HepG2 (cell line): ENCODE data around the gene PIK3R5. TPM values are rescaled to one million over a fixed set of nuclear protein-coding genes. Genes with fewer than 3 reads are reported as not detected.

Experiments used
- MBD4 ChIP-seq: IDR thresholded peaks from 2 replicates; pipeline ENCODE4 v1.6.1; 2012; ENCODE audit warnings: low read length, inconsistent platforms, borderline replicate concordance
- ZNF441 ChIP-seq: sonication (generic); formaldehyde crosslinking; IDR thresholded peaks from 2 replicates; pipeline ENCODE4 v1.7.0; 2021; ENCODE audit warnings: missing genetic modification reagents, borderline replicate concordance
- polyA plus RNA-seq, 8 experiments: library from polyadenylated mRNA; depleted of rRNA in 3 of 8; stranded (reverse) in 7 of 8; unstranded in 1 of 8; fragments of >200 nt; fragmentation: Illumina TruSeq in 4 of 8; extraction: Trizol in 4 of 8; gene quantifications; 2 replicates each; pipeline versions ENCODE4 v1.2.1 to v1.2.3, GENCODE V29; 2011 to 2016; ENCODE audit warnings: low read depth in 4 of 8, missing spikeins in 1 of 8, mixed read lengths in 1 of 8; ENCODE audit not compliant: insufficient read depth in 1 of 8
- total RNA-seq, 5 experiments: library from RNA; depleted of rRNA; stranded (reverse); fragments of >200 nt; fragmentation: Illumina TruSeq; extraction: Trizol; gene quantifications; 2 replicates each; pipeline ENCODE4 v1.2.3, GENCODE V29; 2016; ENCODE audit warnings: low read depth in 1 of 5
- TF ChIP-seq, protein P1 (sequence below): sonication (generic); formaldehyde crosslinking; IDR thresholded peaks from 2 replicates; pipeline ENCODE4 v1.5.0; 2020; ENCODE audit warnings: mild to moderate bottlenecking, missing genetic modification reagents, borderline replicate concordance
- TF ChIP-seq, protein P2 (sequence below): sonication (generic); formaldehyde crosslinking; IDR thresholded peaks from 2 replicates; pipeline ENCODE4 v1.9.0; 2022; ENCODE audit warnings: missing genetic modification reagents, mild to moderate bottlenecking, borderline replicate concordance

PIK3R5 gene
- total and polyA plus RNA-seq, 2 of the 13 experiments (the other 11 are each of a cell fraction or from before 2014, with no cell fraction given) = not detected

DNA sequence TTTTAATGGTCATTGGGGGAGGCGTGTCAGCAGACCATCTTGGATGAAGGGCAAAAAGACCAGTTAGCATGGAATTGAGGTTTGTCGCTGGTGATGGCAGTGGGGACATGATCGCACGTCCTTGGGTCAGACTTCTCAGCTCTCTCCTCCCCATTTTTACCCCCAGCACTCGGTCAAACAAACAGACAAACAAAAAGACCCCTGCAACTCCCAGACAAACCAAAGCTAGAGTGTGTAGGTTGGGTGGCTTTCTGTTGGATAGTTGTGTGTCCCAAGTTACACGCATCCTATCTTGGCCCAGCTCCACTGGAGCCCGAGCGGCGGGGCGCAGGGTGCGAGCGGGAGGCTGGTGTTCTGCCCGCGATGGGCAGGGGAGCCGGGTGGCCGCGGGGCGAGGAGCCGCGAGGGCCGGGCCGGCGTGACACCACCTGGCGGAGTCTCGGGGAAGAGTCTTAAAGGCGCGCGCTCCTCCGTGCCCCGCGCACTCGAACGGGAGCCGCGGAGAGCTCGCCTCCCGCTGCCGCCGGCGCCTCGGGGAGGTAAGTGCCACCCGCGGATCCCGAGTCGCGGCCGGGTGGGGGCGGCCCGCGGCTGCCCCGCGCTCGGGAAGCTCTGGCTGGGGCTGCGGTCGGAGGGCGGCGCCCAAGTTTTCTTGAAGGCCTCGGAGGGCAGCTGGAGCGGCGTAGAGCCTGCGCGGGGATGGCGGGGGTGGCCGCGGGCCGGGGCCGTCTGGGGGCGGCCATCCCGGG is 37.3 kb upstream of the PIK3R5 start (continued):
- TF ChIP-seq, protein P1, sequence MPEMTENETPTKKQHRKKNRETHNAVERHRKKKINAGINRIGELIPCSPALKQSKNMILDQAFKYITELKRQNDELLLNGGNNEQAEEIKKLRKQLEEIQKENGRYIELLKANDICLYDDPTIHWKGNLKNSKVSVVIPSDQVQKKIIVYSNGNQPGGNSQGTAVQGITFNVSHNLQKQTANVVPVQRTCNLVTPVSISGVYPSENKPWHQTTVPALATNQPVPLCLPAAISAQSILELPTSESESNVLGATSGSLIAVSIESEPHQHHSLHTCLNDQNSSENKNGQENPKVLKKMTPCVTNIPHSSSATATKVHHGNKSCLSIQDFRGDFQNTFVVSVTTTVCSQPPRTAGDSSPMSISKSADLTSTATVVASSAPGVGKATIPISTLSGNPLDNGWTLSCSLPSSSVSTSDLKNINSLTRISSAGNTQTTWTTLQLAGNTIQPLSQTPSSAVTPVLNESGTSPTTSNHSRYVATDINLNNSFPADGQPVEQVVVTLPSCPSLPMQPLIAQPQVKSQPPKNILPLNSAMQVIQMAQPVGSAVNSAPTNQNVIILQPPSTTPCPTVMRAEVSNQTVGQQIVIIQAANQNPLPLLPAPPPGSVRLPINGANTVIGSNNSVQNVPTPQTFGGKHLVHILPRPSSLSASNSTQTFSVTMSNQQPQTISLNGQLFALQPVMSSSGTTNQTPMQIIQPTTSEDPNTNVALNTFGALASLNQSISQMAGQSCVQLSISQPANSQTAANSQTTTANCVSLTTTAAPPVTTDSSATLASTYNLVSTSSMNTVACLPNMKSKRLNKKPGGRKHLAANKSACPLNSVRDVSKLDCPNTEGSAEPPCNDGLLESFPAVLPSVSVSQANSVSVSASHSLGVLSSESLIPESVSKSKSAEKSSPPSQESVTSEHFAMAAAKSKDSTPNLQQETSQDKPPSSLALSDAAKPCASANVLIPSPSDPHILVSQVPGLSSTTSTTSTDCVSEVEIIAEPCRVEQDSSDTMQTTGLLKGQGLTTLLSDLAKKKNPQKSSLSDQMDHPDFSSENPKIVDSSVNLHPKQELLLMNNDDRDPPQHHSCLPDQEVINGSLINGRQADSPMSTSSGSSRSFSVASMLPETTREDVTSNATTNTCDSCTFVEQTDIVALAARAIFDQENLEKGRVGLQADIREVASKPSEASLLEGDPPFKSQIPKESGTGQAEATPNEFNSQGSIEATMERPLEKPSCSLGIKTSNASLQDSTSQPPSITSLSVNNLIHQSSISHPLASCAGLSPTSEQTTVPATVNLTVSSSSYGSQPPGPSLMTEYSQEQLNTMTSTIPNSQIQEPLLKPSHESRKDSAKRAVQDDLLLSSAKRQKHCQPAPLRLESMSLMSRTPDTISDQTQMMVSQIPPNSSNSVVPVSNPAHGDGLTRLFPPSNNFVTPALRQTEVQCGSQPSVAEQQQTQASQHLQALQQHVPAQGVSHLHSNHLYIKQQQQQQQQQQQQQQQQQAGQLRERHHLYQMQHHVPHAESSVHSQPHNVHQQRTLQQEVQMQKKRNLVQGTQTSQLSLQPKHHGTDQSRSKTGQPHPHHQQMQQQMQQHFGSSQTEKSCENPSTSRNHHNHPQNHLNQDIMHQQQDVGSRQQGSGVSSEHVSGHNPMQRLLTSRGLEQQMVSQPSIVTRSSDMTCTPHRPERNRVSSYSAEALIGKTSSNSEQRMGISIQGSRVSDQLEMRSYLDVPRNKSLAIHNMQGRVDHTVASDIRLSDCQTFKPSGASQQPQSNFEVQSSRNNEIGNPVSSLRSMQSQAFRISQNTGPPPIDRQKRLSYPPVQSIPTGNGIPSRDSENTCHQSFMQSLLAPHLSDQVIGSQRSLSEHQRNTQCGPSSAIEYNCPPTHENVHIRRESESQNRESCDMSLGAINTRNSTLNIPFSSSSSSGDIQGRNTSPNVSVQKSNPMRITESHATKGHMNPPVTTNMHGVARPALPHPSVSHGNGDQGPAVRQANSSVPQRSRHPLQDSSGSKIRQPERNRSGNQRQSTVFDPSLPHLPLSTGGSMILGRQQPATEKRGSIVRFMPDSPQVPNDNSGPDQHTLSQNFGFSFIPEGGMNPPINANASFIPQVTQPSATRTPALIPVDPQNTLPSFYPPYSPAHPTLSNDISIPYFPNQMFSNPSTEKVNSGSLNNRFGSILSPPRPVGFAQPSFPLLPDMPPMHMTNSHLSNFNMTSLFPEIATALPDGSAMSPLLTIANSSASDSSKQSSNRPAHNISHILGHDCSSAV (CRISPR knock-in tag) = no peak
- TF ChIP-seq MBD4 (no peak), ZNF441 (no peak)
- TF ChIP-seq, protein P2, sequence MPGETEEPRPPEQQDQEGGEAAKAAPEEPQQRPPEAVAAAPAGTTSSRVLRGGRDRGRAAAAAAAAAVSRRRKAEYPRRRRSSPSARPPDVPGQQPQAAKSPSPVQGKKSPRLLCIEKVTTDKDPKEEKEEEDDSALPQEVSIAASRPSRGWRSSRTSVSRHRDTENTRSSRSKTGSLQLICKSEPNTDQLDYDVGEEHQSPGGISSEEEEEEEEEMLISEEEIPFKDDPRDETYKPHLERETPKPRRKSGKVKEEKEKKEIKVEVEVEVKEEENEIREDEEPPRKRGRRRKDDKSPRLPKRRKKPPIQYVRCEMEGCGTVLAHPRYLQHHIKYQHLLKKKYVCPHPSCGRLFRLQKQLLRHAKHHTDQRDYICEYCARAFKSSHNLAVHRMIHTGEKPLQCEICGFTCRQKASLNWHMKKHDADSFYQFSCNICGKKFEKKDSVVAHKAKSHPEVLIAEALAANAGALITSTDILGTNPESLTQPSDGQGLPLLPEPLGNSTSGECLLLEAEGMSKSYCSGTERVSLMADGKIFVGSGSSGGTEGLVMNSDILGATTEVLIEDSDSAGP (CRISPR knock-in tag) = no peak
